OCI-LY7 (cell line): ENCODE data around the gene PIGO. TPM values are rescaled to one million over a fixed set of nuclear protein-coding genes. Genes with fewer than 3 reads are reported as not detected.

ENCODE experiments used
- BruUV-seq: library from RNA; stranded (reverse); fragments of 400-500 nt; replicated peaks from 2 replicates; lab custom pipeline; 2021; lab: Mats Ljungman, UMichigan
- CTCF ChIA-PET: fragments of 300-600 bp; sonication (Branson Sonifier 250); formaldehyde crosslinking; loops from one replicate; lab custom pipeline; 2022; ENCODE audit warnings: antibody characterized with exemption; ENCODE audit not compliant: unreplicated experiment; lab: Charles Lee
- POLR2A ChIA-PET: fragments of 300-600 bp; sonication (Branson Sonifier 250); formaldehyde crosslinking; loops from one replicate; lab custom pipeline; 2022; ENCODE audit warnings: antibody characterized with exemption; lab: Charles Lee
- DNase-seq: peaks from one replicate; pipeline ENCODE4 v3.0.0-alpha.2; 2015; ENCODE audit warnings: low spot score
- H2AFZ ChIP-seq: fragments of 200-600 bp; sonication (generic), shearing (Covaris generic); 2 replicates; pipeline ENCODE4 v1.6.1; 2014; ENCODE audit warnings: mild to moderate bottlenecking, antibody characterized with exemption, low read length, moderate library complexity
- H3K27ac ChIP-seq: fragments of 200-600 bp; sonication (generic); 2 replicates; pipeline ENCODE4 v1.5.1; 2014; ENCODE audit warnings: mixed run types, low read depth, mild to moderate bottlenecking, moderate library complexity, low read length, inconsistent platforms; ENCODE audit not compliant: poor library complexity, severe bottlenecking
- H3K36me3 ChIP-seq: fragments of 200-600 bp; sonication (generic); 2 replicates; pipeline ENCODE4 v1.6.1; 2014; ENCODE audit warnings: mild to moderate bottlenecking, antibody characterized with exemption, low read length, moderate library complexity, mixed read lengths; ENCODE audit not compliant: insufficient read depth
- H3K4me1 ChIP-seq: fragments of 200-600 bp; sonication (generic); 2 replicates; pipeline ENCODE4 v1.5.1; 2014; ENCODE audit warnings: mild to moderate bottlenecking, low read length; ENCODE audit not compliant: insufficient read depth, poor library complexity, severe bottlenecking
- H3K4me2 ChIP-seq: fragments of 200-600 bp; sonication (generic); 2 replicates; pipeline ENCODE4 v1.6.1; 2014; ENCODE audit warnings: mild to moderate bottlenecking, low read length
- H3K4me3 ChIP-seq: fragments of 200-600 bp; sonication (generic); 2 replicates; pipeline ENCODE4 v1.5.1; 2014; ENCODE audit warnings: mild to moderate bottlenecking, low read depth, low read length; ENCODE audit not compliant: poor library complexity, severe bottlenecking
- H3K79me2 ChIP-seq: fragments of 200-600 bp; sonication (generic); 2 replicates; pipeline ENCODE4 v1.6.1; 2016; ENCODE audit warnings: low read depth, mild to moderate bottlenecking, low read length, moderate library complexity, mixed read lengths; ENCODE audit not compliant: insufficient read depth
- H3K9me2 ChIP-seq: fragments of 200-600 bp; sonication (generic); 2 replicates; pipeline ENCODE4 v1.6.1; 2016; ENCODE audit warnings: mild to moderate bottlenecking, low read length, mixed read lengths; ENCODE audit not compliant: insufficient read depth
- H3K9me3 ChIP-seq: fragments of 200-600 bp; sonication (generic); 2 replicates; pipeline ENCODE4 v1.6.1; 2014; ENCODE audit warnings: mild to moderate bottlenecking, mixed run types, low read length, mixed read lengths
- H4K20me1 ChIP-seq: fragments of 200-600 bp; sonication (generic); 2 replicates; pipeline ENCODE4 v1.6.1; 2014; ENCODE audit warnings: mild to moderate bottlenecking, antibody characterized with exemption, low read length, moderate library complexity, mixed read lengths; ENCODE audit not compliant: insufficient read depth
- CTCF ChIP-seq: fragments of 200-600 bp; sonication (generic); conservative IDR thresholded peaks from 2 replicates; pipeline ENCODE4 v1.5.1; 2014; ENCODE audit warnings: mild to moderate bottlenecking, antibody characterized with exemption, low read length, moderate library complexity, mixed read lengths
- EZH2phosphoT487 ChIP-seq: fragments of 200-600 bp; sonication (generic); IDR thresholded peaks from 2 replicates; pipeline ENCODE4 v1.6.1; 2018; ENCODE audit warnings: low read depth, borderline replicate concordance, mild to moderate bottlenecking, mixed run types, antibody characterized with exemption, low read length, moderate library complexity, mixed read lengths
- intact Hi-C: fragments of 100-400 bp; cut with micrococcal nuclease; formaldehyde crosslinking; loops from one replicate; pipeline ENCODE4 v1.10.0; 2022; ENCODE audit not compliant: unreplicated experiment
- total RNA-seq, 2 experiments: library from RNA; depleted of rRNA in 1 of 2; stranded (reverse); fragments of >200 nt in 1 of 2; shearing (Covaris generic) in 1 of 2; gene quantifications; 2 replicates each; pipeline ENCODE4 v1.2.3, GENCODE V29; 2014 to 2022

PIGO gene
- total RNA-seq, 2 experiments from 2014 or later, result 16.0 to 27.5 TPM

GRCh38 chr9:35102769-35103659 lies 6.6 kb upstream of the PIGO start, which contains the start of gene STOML2:
TSS of gene STOML2 (minus strand) at chr9:35103131. CDS start at chr9:35103094, 37 bp downstream.
- Histone ChIP-seq H4K20me1 (no peaks in the 10 kb centered on the region), H2AFZ (peak within 1 kb of the TSS; percentile 83)

GRCh38 chr9:35102465-35102768 lies 6.0 kb upstream of the PIGO start:
- TF ChIP-seq EZH2phosphoT487 (no peak), CTCF (no peak)

More at GRCh38 chr9:35102769-35103659, 6.6 kb upstream of the PIGO start, which contains the start of gene STOML2:
- TSS peak; percentile 88 for BruUV-seq
- intact Hi-C loops, result loop anchor here (1.0 to 2.0 kb wide), 2 partner anchors 23 to 114 kb away; partner anchors contain the start of gene DNAJB5
- H3K4me2 ChIP-seq, result peak within 1 kb of the TSS; percentile 98
- DNase-seq, result peak; percentile 95
- H3K36me3 ChIP-seq, result peaks cover 26% of the 10 kb centered on the region
- H3K4me1 ChIP-seq, result peaks cover 18% of the 10 kb centered on the region
- no peaks in the 10 kb centered on the region for H3K9me2 ChIP-seq
- ChIA-PET POLR2A (interaction anchor here (0.7 to 3.1 kb wide), 5 partner anchors 10 to 26 kb away, joined by 3 to 24 read pairs (median 4); partner anchors contain the start of genes ATOSB and FANCG), CTCF (interaction anchor here (0.5 to 1.0 kb wide), 2 partner anchors 11 to 545 kb away, joined by 3 to 4 read pairs; no protein-coding TSS in a partner anchor)
- H3K9me3 ChIP-seq, result no peaks in the 10 kb centered on the region
- peaks cover 13% of the 10 kb centered on the region; the same call in 1 of the 2 replicates for H3K79me2 ChIP-seq
- H3K27ac ChIP-seq, result peak within 1 kb of the TSS; percentile 55
- peak within 1 kb of the TSS; percentile 95 for H3K4me3 ChIP-seq
- TF ChIP-seq EZH2phosphoT487 (no peak), CTCF (peak; percentile 31; the same call in 1 of the 2 replicates)

More at GRCh38 chr9:35102465-35102768, 6.0 kb upstream of the PIGO start:
- H3K36me3 ChIP-seq, result peaks cover 26% of the 10 kb centered on the region
- POLR2A ChIA-PET, result interaction anchor here (2.0 to 3.1 kb wide), 2 partner anchors 10 to 22 kb away, joined by 12 to 24 read pairs; partner anchors contain the start of gene FANCG
- intact Hi-C loops, result loop anchor here (2.0 kb wide), 1 partner anchor 114 kb away; the partner anchor contains the start of gene DNAJB5
- DNase-seq, result no peak
- no peaks in the 10 kb centered on the region for H3K9me3 ChIP-seq
- peak overlapping the region; percentile 98 for H3K4me2 ChIP-seq
- peak overlapping the region; percentile 55 for H3K27ac ChIP-seq
- peaks cover 18% of the 10 kb centered on the region for H3K4me1 ChIP-seq
- H3K79me2 ChIP-seq, result peaks cover 13% of the 10 kb centered on the region; the same call in 1 of the 2 replicates
- H3K4me3 ChIP-seq, result peak overlapping the region; percentile 95
- no peaks in the 10 kb centered on the region for H3K9me2 ChIP-seq
- no TSS peak for BruUV-seq
- CTCF ChIA-PET, result interaction anchor here (1.0 kb wide), 1 partner anchor 12 kb away, joined by 4 read pairs; no protein-coding TSS in a partner anchor
- H4K20me1 ChIP-seq, result no peaks in the 10 kb centered on the region
- peak overlapping the region; percentile 83; the same call in 1 of the 2 replicates for H2AFZ ChIP-seq
